A673 (cell line): ENCODE results near the gene IL15RA.

Experiments used
- EZH2 ChIP-seq: fragments of 200-600 bp; sonication (generic); IDR thresholded peaks from 2 replicates; pipeline ENCODE4 v1.6.1; 2017; ENCODE audit warnings: borderline replicate concordance, low read depth, mild to moderate bottlenecking, mixed read lengths, antibody characterized with exemption, low read length; ENCODE audit not compliant: poor library complexity, severe bottlenecking
- TF ChIP-seq, protein P1 (sequence below): fragments of 300-800, 200-600 bp; sonication (generic); conservative IDR thresholded peaks from 2 replicates; pipeline ENCODE4 v1.5.1; 2017; ENCODE audit warnings: low read depth, mild to moderate bottlenecking, antibody characterized with exemption, low read length, moderate library complexity, mixed read lengths

DNA sequence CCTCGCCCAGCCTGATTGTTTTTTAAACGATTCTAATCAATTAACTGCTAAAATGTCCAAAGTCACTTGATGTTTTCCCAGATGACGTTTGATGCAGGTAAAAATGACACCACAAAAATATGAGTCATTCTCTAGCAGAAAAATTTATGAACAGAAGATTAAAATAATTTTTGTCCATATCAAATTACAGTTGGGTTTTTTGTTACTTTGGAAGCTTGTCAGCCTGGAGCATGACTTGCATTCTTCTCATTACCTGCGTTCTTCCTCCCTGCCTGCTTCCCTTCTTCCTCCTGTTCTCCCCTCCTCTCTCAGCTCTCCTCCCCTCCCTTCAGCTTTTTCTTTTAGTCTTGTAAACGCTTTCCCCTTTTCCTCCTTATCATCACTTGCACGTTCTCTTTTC is 18.7 kb downstream of the IL15RA start:
- TF ChIP-seq, protein P1, sequence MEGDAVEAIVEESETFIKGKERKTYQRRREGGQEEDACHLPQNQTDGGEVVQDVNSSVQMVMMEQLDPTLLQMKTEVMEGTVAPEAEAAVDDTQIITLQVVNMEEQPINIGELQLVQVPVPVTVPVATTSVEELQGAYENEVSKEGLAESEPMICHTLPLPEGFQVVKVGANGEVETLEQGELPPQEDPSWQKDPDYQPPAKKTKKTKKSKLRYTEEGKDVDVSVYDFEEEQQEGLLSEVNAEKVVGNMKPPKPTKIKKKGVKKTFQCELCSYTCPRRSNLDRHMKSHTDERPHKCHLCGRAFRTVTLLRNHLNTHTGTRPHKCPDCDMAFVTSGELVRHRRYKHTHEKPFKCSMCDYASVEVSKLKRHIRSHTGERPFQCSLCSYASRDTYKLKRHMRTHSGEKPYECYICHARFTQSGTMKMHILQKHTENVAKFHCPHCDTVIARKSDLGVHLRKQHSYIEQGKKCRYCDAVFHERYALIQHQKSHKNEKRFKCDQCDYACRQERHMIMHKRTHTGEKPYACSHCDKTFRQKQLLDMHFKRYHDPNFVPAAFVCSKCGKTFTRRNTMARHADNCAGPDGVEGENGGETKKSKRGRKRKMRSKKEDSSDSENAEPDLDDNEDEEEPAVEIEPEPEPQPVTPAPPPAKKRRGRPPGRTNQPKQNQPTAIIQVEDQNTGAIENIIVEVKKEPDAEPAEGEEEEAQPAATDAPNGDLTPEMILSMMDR = no peak
- TF ChIP-seq EZH2 = no peak
